ENCODE results near the gene GALM.

GRCh38 chr2:38720613-38721241 lies 54.8 kb downstream of the GALM start:
- no peak for TF ChIP-seq CTCF (conservative IDR thresholded peaks at IDR 0.05 in 1 of 2, IDR thresholded peaks at IDR 0.05 in 1 of 2; ENCODE audit: low read depth in 1 of 2, low read length in 2 of 2)
- TF ChIP-seq EZH2 (IDR thresholded peaks at IDR 0.05; ENCODE audit: low read length, missing control alignments), result no peak
